Nephron (organoid): ENCODE results near the gene SOCS6.

ENCODE experiments used
- H3K27ac Mint-ChIP-seq, 3 experiments: 2 replicates each; pipeline ENCODE4 v1.8.0; 2020; ENCODE audit warnings: mixed read lengths in 3 of 3, mild to moderate bottlenecking in 2 of 3, moderate library complexity in 1 of 3
- H3K27me3 Mint-ChIP-seq: 2 replicates; pipeline ENCODE4 v1.8.0; 2021; ENCODE audit warnings: low read depth, mild to moderate bottlenecking, moderate library complexity, mixed read lengths
- H3K36me3 Mint-ChIP-seq: 2 replicates; pipeline ENCODE4 v1.8.0; 2020; ENCODE audit warnings: low read depth, mixed read lengths
- H3K4me1 Mint-ChIP-seq: 2 replicates; pipeline ENCODE4 v1.8.0; 2020; ENCODE audit warnings: mixed read lengths
- H3K4me3 Mint-ChIP-seq, 3 experiments: 2 replicates each; pipeline ENCODE4 v1.8.0; 2020; ENCODE audit warnings: mild to moderate bottlenecking in 3 of 3, mixed read lengths in 3 of 3, moderate library complexity in 2 of 3
- H3K9me3 Mint-ChIP-seq: 2 replicates; pipeline ENCODE4 v1.8.0; 2020; ENCODE audit warnings: mixed read lengths
- TF ChIP-seq, protein P1 (sequence below), 3 experiments: fragments of 200-600 bp; sonication (generic); IDR thresholded peaks; one replicate each; pipeline ENCODE4 v1.5.0; 2021; ENCODE audit warnings: antibody characterized with exemption in 3 of 3; ENCODE audit not compliant: unreplicated experiment in 3 of 3

Gene SOCS6

GRCh38 chr18:70291295-70291574 is 2.4 kb downstream of the SOCS6 start:
- no peaks in the 10 kb centered on the region for H3K27me3 Mint-ChIP-seq
- H3K36me3 Mint-ChIP-seq, result peaks cover 8% of the 10 kb centered on the region
- peak overlapping the region; percentile 93 to 100 (median 99) for H3K4me3 Mint-ChIP-seq
- peak overlapping the region; percentile 99 for H3K27ac Mint-ChIP-seq
- no peaks in the 10 kb centered on the region for H3K9me3 Mint-ChIP-seq
- TF ChIP-seq, protein P1, sequence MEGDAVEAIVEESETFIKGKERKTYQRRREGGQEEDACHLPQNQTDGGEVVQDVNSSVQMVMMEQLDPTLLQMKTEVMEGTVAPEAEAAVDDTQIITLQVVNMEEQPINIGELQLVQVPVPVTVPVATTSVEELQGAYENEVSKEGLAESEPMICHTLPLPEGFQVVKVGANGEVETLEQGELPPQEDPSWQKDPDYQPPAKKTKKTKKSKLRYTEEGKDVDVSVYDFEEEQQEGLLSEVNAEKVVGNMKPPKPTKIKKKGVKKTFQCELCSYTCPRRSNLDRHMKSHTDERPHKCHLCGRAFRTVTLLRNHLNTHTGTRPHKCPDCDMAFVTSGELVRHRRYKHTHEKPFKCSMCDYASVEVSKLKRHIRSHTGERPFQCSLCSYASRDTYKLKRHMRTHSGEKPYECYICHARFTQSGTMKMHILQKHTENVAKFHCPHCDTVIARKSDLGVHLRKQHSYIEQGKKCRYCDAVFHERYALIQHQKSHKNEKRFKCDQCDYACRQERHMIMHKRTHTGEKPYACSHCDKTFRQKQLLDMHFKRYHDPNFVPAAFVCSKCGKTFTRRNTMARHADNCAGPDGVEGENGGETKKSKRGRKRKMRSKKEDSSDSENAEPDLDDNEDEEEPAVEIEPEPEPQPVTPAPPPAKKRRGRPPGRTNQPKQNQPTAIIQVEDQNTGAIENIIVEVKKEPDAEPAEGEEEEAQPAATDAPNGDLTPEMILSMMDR (IDR thresholded peaks at IDR 0.05; ENCODE audit: unreplicated experiment in 3 of 3), result no peak
- peaks cover 60% of the 10 kb centered on the region for H3K4me1 Mint-ChIP-seq

DNA sequence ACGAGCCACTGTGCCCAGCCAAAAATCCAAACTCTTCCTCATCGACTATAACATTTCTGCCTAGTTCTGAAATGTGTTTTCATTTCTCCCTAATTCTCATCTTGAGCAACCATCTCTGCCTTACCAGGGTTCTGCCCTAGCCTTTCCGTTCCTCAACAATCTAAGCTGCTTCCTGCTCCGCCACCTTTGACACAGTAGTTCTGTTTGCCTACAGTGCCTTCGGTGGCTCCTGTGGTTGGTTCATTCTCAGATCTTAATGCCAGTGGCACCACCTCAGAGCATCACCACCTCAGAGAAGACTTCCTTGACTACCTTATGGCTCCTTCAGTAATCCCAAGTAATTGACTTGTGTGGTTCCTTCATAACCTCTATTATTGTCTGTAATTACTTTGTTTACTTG is 3.8 kb downstream of the SOCS6 start:
- H3K9me3 Mint-ChIP-seq, result no peaks in the 10 kb centered on the region
- TF ChIP-seq, protein P1 (IDR thresholded peaks at IDR 0.05; ENCODE audit: unreplicated experiment in 3 of 3), result no peak
- H3K4me1 Mint-ChIP-seq, result peaks cover 70% of the 10 kb centered on the region
- no peaks in the 10 kb centered on the region for H3K27me3 Mint-ChIP-seq
- peak overlapping the region; percentile 18 to 89 (median 25) for H3K27ac Mint-ChIP-seq
- peak overlapping the region; percentile 63 to 100 (median 82) for H3K4me3 Mint-ChIP-seq
- peaks cover 8% of the 10 kb centered on the region for H3K36me3 Mint-ChIP-seq

DNA sequence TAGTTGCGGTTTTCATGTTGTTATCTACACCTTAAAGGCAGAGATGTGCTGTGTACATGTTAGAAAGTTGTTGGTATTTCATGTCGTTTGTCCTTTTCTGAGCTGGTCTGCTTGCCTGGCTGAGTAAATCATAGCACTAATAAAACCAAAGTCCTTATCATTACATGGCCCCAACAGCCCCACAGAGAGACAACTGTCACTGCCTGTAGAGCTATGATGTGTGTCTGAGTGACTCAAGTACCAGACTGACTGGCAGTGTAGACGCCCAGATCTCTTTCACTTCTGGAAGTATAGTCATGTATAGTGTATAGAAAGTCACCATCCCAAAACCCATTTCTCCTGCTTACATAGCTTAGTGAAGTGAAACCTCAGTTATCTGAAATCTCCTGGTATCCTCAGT is 4.3 kb downstream of the SOCS6 start:
- Mint-ChIP-seq H3K27me3 (no peaks in the 10 kb centered on the region), H3K36me3 (peaks cover 8% of the 10 kb centered on the region), H3K9me3 (no peaks in the 10 kb centered on the region), H3K4me1 (peaks cover 66% of the 10 kb centered on the region), H3K27ac (peak overlapping the region in 1 of 3 experiments; percentile 18), H3K4me3 (peak overlapping the region in 2 of 3 experiments; percentile 23 to 100)
- TF ChIP-seq, protein P1 (IDR thresholded peaks at IDR 0.05; ENCODE audit: unreplicated experiment in 3 of 3), result no peak

DNA sequence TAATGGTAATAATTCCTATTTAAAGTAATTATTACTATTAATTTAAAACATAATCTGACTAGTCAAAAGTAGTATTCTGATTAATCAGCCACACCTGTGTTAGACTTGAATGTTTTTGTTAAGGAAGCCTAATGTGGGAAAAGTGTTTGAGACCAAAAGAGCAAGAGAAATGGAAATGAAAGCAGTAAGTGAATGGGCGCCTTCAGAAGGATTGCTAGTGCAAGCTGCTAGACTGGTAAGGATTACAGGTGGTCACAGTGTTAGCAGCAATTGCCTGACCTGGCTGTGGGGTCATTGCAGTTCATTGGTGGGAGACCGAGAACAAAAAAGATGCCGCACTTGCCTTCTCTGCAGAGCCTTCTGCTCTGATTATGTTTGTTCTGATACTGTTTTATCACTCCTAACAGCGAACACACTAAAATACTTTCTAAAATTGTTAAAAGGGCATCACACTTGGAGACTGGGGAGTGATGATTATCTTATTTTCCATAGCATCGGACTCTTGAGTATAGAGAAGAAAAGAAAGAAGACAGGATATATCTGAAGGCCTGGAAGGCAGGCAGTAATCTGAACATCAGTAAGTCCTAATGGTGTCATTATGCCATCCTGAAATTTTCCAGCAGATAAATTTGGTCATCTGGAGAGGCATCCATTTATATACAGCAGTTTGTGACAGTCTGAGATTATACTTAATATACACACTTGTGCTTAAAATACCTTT is 5.8 kb downstream of the SOCS6 start:
- Mint-ChIP-seq H3K4me1 (peaks cover 65% of the 10 kb centered on the region), H3K9me3 (no peaks in the 10 kb centered on the region), H3K27ac (no peak overlapping the region), H3K36me3 (peaks cover 15% of the 10 kb centered on the region), H3K27me3 (no peaks in the 10 kb centered on the region), H3K4me3 (no peak overlapping the region)
- TF ChIP-seq, protein P1 (IDR thresholded peaks at IDR 0.05; ENCODE audit: unreplicated experiment in 3 of 3), result no peak

DNA sequence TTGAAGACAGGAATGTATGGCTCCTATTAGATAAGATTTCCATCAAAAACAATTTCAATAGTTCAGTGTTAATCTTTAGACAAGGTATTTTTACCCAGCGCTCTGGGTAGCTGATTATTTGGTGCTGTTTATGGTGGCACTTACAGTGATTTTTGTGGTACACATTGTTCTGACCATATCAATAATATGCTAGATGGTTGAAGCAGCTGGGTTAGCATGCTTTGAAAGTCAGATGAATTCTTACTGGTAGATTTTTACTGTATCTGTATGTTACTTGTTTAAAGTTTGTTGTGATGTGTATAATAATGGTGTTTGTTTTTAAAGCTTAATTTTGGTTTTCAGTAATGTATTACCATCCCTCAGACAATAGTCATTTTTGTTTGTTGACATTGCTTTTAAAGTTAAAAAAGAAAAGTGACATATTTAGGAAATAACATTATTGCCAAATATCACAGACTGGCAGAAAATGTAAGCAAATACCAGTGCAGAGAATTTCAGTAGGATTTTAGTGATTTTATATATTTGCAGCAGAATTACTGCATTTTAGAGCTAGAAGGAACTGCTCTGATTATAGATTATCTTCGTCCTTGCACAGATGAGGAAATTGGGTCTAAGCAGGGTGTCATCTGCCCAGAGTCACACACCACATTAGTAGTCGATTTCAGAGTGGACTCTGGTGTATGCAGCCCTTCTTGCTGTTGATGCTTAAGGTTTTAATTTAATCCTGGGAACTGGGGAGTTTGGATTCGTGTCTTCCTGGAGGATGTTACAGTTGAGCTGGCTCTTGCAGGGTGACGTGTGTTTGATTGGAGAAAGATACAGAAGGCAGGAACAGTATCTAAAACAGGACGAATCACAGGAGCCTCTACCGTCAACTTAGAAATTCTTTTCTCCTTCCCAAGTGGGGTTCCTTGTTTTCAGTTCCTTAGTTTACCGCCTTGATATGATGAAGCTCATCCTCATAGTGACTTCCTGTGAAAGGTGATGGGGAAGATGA is 6.6 kb downstream of the SOCS6 start:
- no peak overlapping the region for H3K4me3 Mint-ChIP-seq
- H3K4me1 Mint-ChIP-seq, result peaks cover 60% of the 10 kb centered on the region
- TF ChIP-seq, protein P1 (IDR thresholded peaks at IDR 0.05; ENCODE audit: unreplicated experiment in 3 of 3), result no peak
- H3K36me3 Mint-ChIP-seq, result peaks cover 15% of the 10 kb centered on the region
- H3K9me3 Mint-ChIP-seq, result no peaks in the 10 kb centered on the region
- no peaks in the 10 kb centered on the region for H3K27me3 Mint-ChIP-seq
- H3K27ac Mint-ChIP-seq, result peak overlapping the region in 1 of 3 experiments; percentile 29
